Activated CD8-positive, alpha-beta memory T cell treated with anti-CD3 and anti-CD28 coated beads for 36 hours (primary cell): ENCODE measurements around the gene CORO1C. TPM values are rescaled to one million over a fixed set of nuclear protein-coding genes. Genes with fewer than 3 reads are reported as not detected.
"Not testable (repeated sequence)": the region's sequence is repeated elsewhere in the genome, so short reads cannot be mapped to it uniquely, and the experiment has no call there.

Source experiments
- CTCF ChIA-PET: fragments of 350-600 bp; sonication (Branson Sonifier 250); formaldehyde crosslinking; loops from one replicate; lab custom pipeline; 2021; ENCODE audit warnings: antibody characterized with exemption; lab: Charles Lee
- POLR2A ChIA-PET: fragments of 350-600 bp; sonication (Branson Sonifier 250); formaldehyde crosslinking; loops from one replicate; lab custom pipeline; 2021; ENCODE audit warnings: antibody characterized with exemption; lab: Charles Lee
- total RNA-seq, 2 experiments: library from RNA; stranded (reverse); gene quantifications; one replicate each; pipeline ENCODE4 v1.2.3, GENCODE V29; 2021

The CORO1C gene
- total RNA-seq, 2 experiments from 2014 or later = 71.0 to 78.7 TPM

GRCh38 chr12:108757856-108758255 lies 26.5 kb upstream of the CORO1C start:
- ChIA-PET CTCF (interaction anchor here (0.6 to 0.7 kb wide), 2 partner anchors 43 to 97 kb away, joined by 3 read pairs; no protein-coding TSS in a partner anchor), POLR2A (no interaction called here)

DNA sequence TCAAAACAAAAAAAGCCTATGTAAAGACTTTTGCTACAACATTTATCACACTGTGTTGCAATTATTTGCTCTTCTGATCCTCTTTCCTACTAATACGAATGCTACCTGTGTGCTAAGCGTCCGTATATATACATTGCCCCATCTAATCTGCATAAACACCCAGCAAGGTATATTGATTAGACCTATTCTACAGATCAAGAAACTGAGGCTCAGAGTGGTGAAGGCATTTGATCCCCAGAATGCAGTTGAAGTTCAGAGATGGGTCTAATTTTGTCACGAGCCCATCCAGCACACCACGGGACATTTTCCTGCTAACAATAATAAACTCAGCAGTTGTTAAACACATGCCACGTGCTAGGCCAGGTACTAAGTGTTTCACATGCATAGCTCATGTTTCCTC lies 25.1 kb upstream of the CORO1C start:
- ChIA-PET POLR2A (no interaction called here), CTCF (no interaction called here)

DNA sequence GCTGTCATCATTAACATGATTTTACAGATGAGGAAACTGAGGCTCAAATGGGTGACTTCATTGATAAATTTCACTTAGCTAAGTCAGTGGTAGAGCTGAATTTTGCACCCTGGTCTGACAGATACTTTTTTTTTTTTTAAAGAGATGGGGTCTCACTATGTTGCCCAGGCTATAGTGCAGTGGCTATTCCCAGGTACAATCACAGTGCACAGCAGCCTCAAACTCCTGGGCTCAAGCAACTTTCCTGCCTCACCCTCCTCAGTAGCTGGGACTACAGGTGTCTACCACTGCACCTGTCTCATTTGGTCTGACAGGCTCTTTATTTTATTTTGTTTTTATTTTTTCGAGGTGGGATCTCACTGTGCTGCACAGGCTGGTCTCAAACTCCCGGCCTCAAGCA lies 24.2 kb upstream of the CORO1C start:
- POLR2A ChIA-PET = no interaction called here
- CTCF ChIA-PET = no interaction called here

DNA sequence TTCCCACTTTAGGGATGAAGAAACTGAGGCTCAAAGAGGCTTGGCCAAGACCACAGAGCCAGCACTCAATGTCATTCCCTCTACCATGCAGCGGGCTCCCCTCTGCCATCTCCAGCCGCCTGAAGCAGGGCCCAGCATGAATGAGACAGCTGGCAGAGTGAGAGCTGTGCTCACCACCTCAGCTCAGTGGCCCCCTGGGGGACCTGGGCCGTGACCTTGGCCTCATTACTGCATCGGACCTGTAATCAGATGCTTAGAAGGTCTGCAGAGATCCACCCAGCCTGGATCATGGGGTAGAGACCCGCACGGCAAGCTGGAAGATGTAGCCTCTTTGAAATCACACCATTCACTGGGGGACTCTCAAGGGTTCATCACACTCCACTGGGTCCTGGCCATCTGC lies 22.7 kb upstream of the CORO1C start:
- ChIA-PET POLR2A (no interaction called here), CTCF (interaction anchor here (1.0 kb wide), 1 partner anchor 18 kb away, joined by 3 read pairs; no protein-coding TSS in a partner anchor)

- POLR2A ChIA-PET = no interaction called here
- CTCF ChIA-PET = no interaction called here
These were observed 21.1 kb upstream of the CORO1C start for GRCh38 chr12:108752387-108752786.

DNA sequence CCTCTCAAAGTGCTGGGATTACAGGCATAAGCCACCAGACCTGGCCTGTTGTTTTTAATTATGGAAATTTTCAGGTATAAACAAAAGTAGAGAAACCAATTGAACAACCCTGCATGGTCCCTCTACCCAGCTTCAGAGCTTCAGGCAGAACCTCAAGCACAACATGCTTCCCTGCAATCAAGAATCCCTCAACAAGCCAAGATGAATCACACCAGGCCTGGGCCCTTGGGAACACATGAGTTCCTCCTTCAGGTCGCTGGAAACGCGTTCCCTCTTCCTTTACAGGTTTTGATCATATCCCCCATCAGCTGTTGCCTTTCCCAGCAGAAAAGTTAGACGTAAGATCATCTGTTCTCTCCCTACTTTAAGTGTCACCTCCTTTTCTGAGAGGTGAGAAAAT lies 20.5 kb upstream of the CORO1C start:
- POLR2A ChIA-PET = no interaction called here
- CTCF ChIA-PET = no interaction called here

- POLR2A ChIA-PET, CTCF ChIA-PET: not testable (repeated sequence)
These were observed 19.7 kb upstream of the CORO1C start for GRCh38 chr12:108751003-108751402.

DNA sequence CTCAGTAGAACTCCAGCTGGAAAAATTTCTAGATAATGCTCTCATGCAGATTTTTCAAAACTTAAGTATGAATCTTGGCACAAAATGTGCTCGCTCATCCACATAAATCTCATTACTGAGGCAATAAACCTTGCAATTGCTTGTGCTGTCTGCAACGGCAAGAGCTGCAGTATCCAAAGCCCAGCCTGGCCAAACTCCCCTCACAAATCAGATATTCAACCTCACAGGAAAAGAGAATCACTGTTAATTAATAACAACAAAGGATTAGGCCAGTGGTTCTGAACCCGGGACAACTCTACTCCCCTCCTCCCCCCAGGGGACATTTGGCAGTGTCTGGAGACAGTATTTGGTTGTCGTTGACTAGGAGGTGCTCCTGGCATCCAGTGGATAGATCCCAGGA lies 19.2 kb upstream of the CORO1C start:
- ChIA-PET POLR2A (no interaction called here), CTCF (no interaction called here)

GRCh38 chr12:108747563-108747962 lies 16.2 kb upstream of the CORO1C start:
- ChIA-PET CTCF (interaction anchor here (1.3 kb wide), 1 partner anchor 84 kb away, joined by 3 read pairs; no protein-coding TSS in a partner anchor), POLR2A (no interaction called here)

DNA sequence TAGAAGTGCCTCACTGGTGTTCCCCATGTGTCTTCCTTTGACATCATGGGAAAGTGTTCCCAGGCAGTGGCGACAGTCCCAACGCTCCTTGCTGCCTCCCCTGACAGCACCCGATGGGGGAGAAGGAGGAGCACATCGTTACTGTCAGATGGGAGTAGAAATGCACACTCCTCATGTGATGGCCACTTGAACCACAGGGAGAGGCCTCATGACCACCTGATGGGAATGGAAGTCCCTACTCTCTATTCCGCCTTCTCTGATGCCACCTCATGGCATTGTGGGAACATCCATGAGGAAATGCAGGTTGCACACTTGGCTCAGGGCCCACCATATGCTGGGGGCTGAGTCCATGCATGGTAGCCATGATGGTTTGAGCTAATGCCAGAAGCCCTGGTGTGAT lies 14.3 kb upstream of the CORO1C start:
- ChIA-PET CTCF (no interaction called here), POLR2A (no interaction called here)

GRCh38 chr12:108744021-108744897 lies 12.9 kb upstream of the CORO1C start:
- POLR2A ChIA-PET = no interaction called here
- CTCF ChIA-PET = no interaction called here

- ChIA-PET CTCF (no interaction called here), POLR2A (no interaction called here)
These were observed 6.9 kb upstream of the CORO1C start for GRCh38 chr12:108738170-108738569.

DNA sequence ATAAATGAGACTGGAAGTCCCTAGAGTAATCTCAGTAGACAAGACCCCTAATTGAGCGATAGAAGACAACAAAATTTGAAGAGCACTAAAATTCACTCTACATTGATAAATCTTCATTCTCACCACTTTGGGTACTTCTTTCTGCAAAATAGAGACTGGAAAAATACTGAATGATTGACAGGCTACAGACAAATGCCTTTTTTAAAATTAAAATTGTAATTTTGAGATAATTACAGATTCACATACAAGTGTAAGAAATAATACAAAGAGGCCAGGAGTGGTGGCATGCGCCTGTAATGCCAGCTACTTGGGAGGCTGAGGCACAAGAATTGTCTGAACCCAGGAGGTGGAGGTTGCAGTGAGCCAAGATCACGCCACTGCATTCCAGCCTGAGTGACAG lies 4.5 kb upstream of the CORO1C start:
- POLR2A ChIA-PET = no interaction called here
- CTCF ChIA-PET = no interaction called here

GRCh38 chr12:108734200-108734906 lies 3.0 kb upstream of the CORO1C start:
- ChIA-PET CTCF (no interaction called here), POLR2A (no interaction called here)

GRCh38 chr12:108733230-108733531 lies 1.9 kb upstream of the CORO1C start:
- POLR2A ChIA-PET = interaction anchor here (0.6 kb wide), 1 partner anchor 176 kb away, joined by 3 read pairs; no protein-coding TSS in a partner anchor

DNA sequence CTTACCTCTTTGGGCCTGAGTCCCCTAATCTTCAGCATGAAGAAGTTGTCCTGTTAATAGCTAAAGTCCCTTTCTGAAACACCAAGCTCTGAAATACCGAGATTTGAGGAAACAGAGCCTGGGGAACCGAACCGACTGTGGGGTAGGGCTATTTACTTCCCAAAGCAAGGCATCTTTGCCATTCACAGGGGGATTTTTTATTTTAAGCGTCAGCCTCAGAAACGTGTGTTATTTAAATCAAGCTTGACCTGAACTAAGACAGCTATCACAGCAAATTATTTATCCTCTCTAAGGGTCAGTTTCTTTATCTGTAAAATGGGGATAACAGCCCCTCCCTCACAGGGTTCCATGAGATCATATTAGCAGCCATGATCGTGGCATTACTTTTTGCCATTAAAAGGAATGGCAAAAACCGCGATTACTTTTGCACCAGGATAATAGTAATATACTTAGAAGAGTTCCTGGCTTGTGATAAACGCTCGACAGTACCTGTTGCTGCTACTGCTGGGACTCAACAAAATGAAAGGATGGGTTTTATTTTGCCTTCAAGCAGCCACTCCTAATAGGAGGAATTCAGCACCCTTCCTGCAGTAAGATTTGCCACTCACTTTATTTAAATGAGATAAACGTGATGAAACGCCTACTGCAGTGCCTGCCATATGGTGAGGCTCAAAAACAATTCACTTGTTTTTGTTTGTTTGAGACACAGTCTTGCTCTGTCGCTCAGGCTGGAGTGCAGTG lies 1.3 kb upstream of the CORO1C start:
- CTCF ChIA-PET = interaction anchor here (0.7 to 0.9 kb wide), 3 partner anchors 41 to 71 kb away, joined by 3 read pairs; no protein-coding TSS in a partner anchor
- POLR2A ChIA-PET = interaction anchor here (0.6 kb wide), 1 partner anchor 176 kb away, joined by 3 read pairs; no protein-coding TSS in a partner anchor

More at GRCh38 chr12:108733230-108733531, 1.9 kb upstream of the CORO1C start:
- CTCF ChIA-PET = not testable (repeated sequence)

GRCh38 chr12:108731866-108732461 lies 646 bp upstream of the CORO1C start:
- CTCF ChIA-PET = interaction anchor here (0.7 to 0.9 kb wide), 3 partner anchors 40 to 71 kb away, joined by 3 read pairs; no protein-coding TSS in a partner anchor
- POLR2A ChIA-PET = interaction anchor here (1.0 kb wide), 1 partner anchor 30 kb away, joined by 4 read pairs; no protein-coding TSS in a partner anchor

DNA sequence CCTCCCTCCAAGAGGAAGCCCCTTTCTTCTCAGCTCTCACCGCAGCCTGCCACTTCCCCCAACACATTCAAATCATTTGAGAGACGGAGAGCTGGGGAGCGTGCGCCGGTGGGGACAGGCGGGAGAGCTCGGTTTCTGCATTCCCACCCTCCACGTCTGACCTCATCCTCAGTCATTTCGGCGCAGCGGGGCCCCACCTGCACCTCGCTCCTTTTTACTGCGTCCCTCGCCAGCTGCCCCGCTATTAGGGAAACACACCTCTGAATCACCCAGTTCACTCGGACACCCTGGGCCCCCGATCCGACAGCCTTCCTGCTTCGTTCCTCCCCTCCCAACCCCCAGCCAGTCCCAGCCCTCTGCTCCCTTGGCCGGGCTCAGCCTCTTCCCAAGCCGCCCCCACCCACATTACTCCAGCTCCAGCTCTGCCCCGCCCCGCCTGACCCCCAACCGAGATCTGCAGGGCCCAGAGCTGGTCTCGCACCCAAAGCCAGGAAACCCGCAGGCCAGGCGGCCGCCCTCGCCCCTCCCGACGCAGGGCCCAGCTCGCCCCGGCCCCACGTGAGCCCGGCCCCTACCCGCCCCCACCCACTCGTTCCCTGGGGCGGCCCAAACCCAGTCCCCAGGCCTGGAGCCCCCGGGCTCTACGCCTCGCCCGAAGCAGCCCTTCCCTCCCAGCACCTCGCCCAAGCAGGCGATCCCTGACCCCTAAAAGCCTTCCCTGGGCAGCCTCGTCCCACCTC lies 783 bp downstream of the CORO1C start:
- ChIA-PET CTCF (interaction anchor here (0.6 to 1.0 kb wide), 2 partner anchors 64 to 71 kb away, joined by 3 to 6 read pairs; no protein-coding TSS in a partner anchor), POLR2A (interaction anchor here (0.6 to 1.4 kb wide), 4 partner anchors 35 to 707 kb away, joined by 3 to 5 read pairs (median 3); partner anchors contain the start of gene SSH1)
